ENCODE measurements around the gene CD63. TPM values are rescaled to one million over a fixed set of nuclear protein-coding genes. Genes with fewer than 3 reads are reported as not detected.

The CD63 gene
- total and polyA plus RNA-seq, 8 donors = 71.2 to 1,329 (median 464) TPM

GRCh38 chr12:55694651-55695050 lies 34.2 kb downstream of the CD63 start:
- intact Hi-C loops (cut with DNase I; ENCODE audit: low total_unique reads) = no loop called here
- H3K4me1 ChIP-seq = no peaks in the 10 kb centered on the region
- no peak overlapping the region for H3K27ac ChIP-seq
- WGBS, 5 donors = 90 to 100% (median 95%) methylated on average over 1 to 4 of the region's 4 CpGs
- H3K36me3 ChIP-seq = peaks cover 0 to 72% (median 33%) of the 10 kb centered on the region in 4 donors
- TF ChIP-seq EP300 (IDR thresholded peaks at IDR 0.05) (no peak), POLR2A (IDR thresholded peaks at IDR 0.05) (no peak), POLR2AphosphoS5 (IDR thresholded peaks at IDR 0.05) (no peak)
- TF ChIP-seq, protein P1, sequence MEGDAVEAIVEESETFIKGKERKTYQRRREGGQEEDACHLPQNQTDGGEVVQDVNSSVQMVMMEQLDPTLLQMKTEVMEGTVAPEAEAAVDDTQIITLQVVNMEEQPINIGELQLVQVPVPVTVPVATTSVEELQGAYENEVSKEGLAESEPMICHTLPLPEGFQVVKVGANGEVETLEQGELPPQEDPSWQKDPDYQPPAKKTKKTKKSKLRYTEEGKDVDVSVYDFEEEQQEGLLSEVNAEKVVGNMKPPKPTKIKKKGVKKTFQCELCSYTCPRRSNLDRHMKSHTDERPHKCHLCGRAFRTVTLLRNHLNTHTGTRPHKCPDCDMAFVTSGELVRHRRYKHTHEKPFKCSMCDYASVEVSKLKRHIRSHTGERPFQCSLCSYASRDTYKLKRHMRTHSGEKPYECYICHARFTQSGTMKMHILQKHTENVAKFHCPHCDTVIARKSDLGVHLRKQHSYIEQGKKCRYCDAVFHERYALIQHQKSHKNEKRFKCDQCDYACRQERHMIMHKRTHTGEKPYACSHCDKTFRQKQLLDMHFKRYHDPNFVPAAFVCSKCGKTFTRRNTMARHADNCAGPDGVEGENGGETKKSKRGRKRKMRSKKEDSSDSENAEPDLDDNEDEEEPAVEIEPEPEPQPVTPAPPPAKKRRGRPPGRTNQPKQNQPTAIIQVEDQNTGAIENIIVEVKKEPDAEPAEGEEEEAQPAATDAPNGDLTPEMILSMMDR (IDR thresholded peaks at IDR 0.05) = no peak
- no peaks in the 10 kb centered on the region for H3K9me3 ChIP-seq
- no peak overlapping the region for H3K4me3 ChIP-seq
- no peaks in the 10 kb centered on the region for H3K27me3 ChIP-seq
- DNase-seq = no peak

DNA sequence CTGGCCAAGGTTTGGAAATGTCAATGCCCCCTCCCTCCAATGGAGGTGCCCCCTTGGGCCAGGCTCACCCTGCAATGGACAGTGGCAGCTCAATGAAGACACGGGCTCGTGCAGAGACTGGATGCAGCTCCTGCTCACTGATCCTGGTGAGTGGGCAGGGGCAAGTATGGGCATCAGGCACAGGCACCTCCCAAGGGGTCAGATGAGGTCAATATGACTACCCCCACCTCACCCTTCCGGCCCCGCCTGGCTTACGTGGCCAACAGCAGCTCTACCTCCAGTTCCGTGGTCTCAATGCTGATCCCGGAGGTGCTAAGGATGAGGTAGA lies 34.7 kb downstream of the CD63 start:
- DNase-seq = no peak
- TF ChIP-seq POLR2AphosphoS5 (IDR thresholded peaks at IDR 0.05) (no peak), POLR2A (IDR thresholded peaks at IDR 0.05) (no peak), EP300 (IDR thresholded peaks at IDR 0.05) (no peak)
- TF ChIP-seq, protein P1 (IDR thresholded peaks at IDR 0.05) = no peak
- intact Hi-C loops (cut with DNase I; ENCODE audit: low total_unique reads) = no loop called here
- Histone ChIP-seq H3K27me3 (no peaks in the 10 kb centered on the region), H3K4me3 (no peak overlapping the region), H3K9me3 (no peaks in the 10 kb centered on the region), H3K4me1 (no peaks in the 10 kb centered on the region), H3K27ac (no peak overlapping the region), H3K36me3 (peaks cover 0 to 75% (median 33%) of the 10 kb centered on the region in 4 donors)
- 92 to 100% (median 97%) methylated on average over 6 to 7 of the region's 7 CpGs for WGBS, 5 donors

DNA sequence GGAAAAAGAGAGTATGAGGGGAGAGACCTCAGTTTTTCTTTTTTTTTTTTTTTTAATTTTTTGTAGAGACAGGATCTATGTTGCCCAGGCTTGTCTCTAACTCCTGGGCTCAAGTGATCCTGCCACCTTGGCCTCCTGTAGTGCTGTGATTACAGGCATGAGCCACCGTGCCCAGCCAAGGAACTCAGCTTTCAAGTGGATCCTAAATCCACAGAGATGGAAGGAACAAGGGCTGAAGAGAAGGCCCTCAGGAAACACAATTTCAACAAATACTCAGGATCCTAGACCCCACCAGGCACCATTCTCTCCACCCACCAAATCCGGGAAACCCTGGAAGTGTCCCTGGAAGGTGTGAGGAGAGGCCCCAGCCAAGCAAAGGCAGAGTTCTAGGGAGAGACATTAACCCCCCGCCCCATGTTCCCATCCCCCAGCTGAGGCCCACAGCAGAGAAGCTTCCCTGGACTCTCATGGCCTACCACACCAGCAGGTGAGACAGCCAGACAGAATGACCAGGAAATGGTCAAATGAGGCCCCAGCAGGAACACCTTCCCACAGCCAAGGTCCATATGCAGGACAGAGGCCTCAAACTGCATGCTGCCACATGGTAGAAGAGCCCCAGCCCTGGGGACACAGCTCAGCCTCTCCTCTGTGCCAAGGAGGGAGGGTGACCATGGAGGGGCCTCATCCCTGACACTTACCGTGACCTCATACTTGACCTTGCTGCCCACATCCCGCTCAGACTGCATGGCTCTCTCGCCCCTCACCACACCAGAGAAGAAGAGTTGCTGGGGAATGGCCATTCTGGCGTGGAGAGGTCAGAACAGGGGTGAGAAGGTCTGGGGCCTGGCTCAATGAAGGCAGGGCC lies 35.3 kb downstream of the CD63 start:
- WGBS, 5 donors = 86 to 99% (median 90%) methylated on average over 3 to 7 of the region's 7 CpGs
- no peaks in the 10 kb centered on the region for H3K27me3 ChIP-seq
- intact Hi-C loops (cut with DNase I; ENCODE audit: low total_unique reads) = no loop called here
- no peak overlapping the region for H3K4me3 ChIP-seq
- TF ChIP-seq, protein P1 (IDR thresholded peaks at IDR 0.05) = no peak
- TF ChIP-seq POLR2AphosphoS5 (IDR thresholded peaks at IDR 0.05) (no peak), POLR2A (IDR thresholded peaks at IDR 0.05) (no peak), EP300 (IDR thresholded peaks at IDR 0.05) (no peak)
- no peak overlapping the region for H3K27ac ChIP-seq
- no peak for DNase-seq
- peaks cover 0 to 81% (median 34%) of the 10 kb centered on the region in 4 donors for H3K36me3 ChIP-seq
- no peaks in the 10 kb centered on the region for H3K9me3 ChIP-seq
- no peaks in the 10 kb centered on the region for H3K4me1 ChIP-seq

- Histone ChIP-seq H3K4me1 (no peaks in the 10 kb centered on the region), H3K9me3 (no peaks in the 10 kb centered on the region), H3K4me3 (no peak overlapping the region), H3K27ac (no peak overlapping the region), H3K27me3 (no peaks in the 10 kb centered on the region), H3K36me3 (peaks cover 0 to 81% (median 36%) of the 10 kb centered on the region in 4 donors)
- DNase-seq = no peak
- TF ChIP-seq, protein P1 (IDR thresholded peaks at IDR 0.05) = no peak
- TF ChIP-seq POLR2AphosphoS5 (IDR thresholded peaks at IDR 0.05) = no peak
- no peak for TF ChIP-seq POLR2A (IDR thresholded peaks at IDR 0.05)
- no peak for TF ChIP-seq EP300 (IDR thresholded peaks at IDR 0.05)
- WGBS, 5 donors = 87 to 95% (median 94%) methylated on average over 9 to 12 of the region's 12 CpGs
- intact Hi-C loops (cut with DNase I; ENCODE audit: low total_unique reads) = no loop called here
Observed at GRCh38 chr12:55692631-55693322, 36.0 kb downstream of the CD63 start.

Measured in stomach (tissue), 9 donors.